Measurements from ENCODE around the gene MON1A.

- TF ChIP-seq, protein P1, sequence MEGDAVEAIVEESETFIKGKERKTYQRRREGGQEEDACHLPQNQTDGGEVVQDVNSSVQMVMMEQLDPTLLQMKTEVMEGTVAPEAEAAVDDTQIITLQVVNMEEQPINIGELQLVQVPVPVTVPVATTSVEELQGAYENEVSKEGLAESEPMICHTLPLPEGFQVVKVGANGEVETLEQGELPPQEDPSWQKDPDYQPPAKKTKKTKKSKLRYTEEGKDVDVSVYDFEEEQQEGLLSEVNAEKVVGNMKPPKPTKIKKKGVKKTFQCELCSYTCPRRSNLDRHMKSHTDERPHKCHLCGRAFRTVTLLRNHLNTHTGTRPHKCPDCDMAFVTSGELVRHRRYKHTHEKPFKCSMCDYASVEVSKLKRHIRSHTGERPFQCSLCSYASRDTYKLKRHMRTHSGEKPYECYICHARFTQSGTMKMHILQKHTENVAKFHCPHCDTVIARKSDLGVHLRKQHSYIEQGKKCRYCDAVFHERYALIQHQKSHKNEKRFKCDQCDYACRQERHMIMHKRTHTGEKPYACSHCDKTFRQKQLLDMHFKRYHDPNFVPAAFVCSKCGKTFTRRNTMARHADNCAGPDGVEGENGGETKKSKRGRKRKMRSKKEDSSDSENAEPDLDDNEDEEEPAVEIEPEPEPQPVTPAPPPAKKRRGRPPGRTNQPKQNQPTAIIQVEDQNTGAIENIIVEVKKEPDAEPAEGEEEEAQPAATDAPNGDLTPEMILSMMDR (IDR thresholded peaks at IDR 0.05; ENCODE audit: control extremely low read depth in 1 of 3, insufficient read depth in 1 of 3, low read depth in 1 of 3, low read length in 3 of 3), result no peak
- TF ChIP-seq RFX5 (IDR thresholded peaks at IDR 0.05; ENCODE audit: borderline replicate concordance, low read depth, low read length), result no peak
- TF ChIP-seq JUN (IDR thresholded peaks at IDR 0.05; ENCODE audit: low read depth, low read length), result no peak
- no peak for TF ChIP-seq EP300 (IDR thresholded peaks at IDR 0.05; ENCODE audit: borderline replicate concordance in 1 of 2, low read depth in 2 of 2, low read length in 2 of 2)
- no peak for TF ChIP-seq SIRT6 (IDR thresholded peaks at IDR 0.05; ENCODE audit: low read length)
- no peak for TF ChIP-seq SAP30 (IDR thresholded peaks at IDR 0.05; ENCODE audit: insufficient read depth, insufficient replicate concordance, low read length)
- no peak for TF ChIP-seq JUND (IDR thresholded peaks at IDR 0.05; ENCODE audit: low read length)
- TF ChIP-seq POLR2A (IDR thresholded peaks at IDR 0.05; ENCODE audit: control extremely low read depth in 1 of 2, low read depth in 2 of 2, low read length in 2 of 2), result no peak
- no peak for TF ChIP-seq GABPA (IDR thresholded peaks at IDR 0.05; ENCODE audit: borderline replicate concordance, insufficient read depth, low read length)
- TF ChIP-seq SIN3A (conservative IDR thresholded peaks at IDR 0.05 in 1 of 2, IDR thresholded peaks at IDR 0.05 in 1 of 2; ENCODE audit: low read depth in 1 of 2, low read length in 2 of 2), result no peak
- TF ChIP-seq CHD2 (IDR thresholded peaks at IDR 0.05; ENCODE audit: low read length), result no peak
- TF ChIP-seq CEBPB (IDR thresholded peaks at IDR 0.05; ENCODE audit: low read depth, low read length), result no peak
- no peak for TF ChIP-seq BCL11A (IDR thresholded peaks at IDR 0.05; ENCODE audit: low read depth in 2 of 2, low read length in 2 of 2)
These were observed 51.9 kb downstream of the MON1A start for GRCh38 chr3:49877716-49878115.
